Right lobe of liver (tissue), 6 donors: ENCODE results near the gene ZC3H6. TPM values are rescaled to one million over a fixed set of nuclear protein-coding genes. Genes with fewer than 3 reads are reported as not detected.

ENCODE experiments used
- ATAC-seq, 4 donors: fragments of 200-7000 bp; cut with Tn5 transposase; one replicate each; pipeline ENCODE4 v1.9.1; 2020; ENCODE audit warnings: mild to moderate bottlenecking in 4 of 4, moderate library complexity in 4 of 4
- DNase-seq, 3 donors: peaks; one replicate each; pipeline ENCODE4 v3.0.0-alpha.2; 2020
- H3K27ac ChIP-seq, 3 donors: fragments of 200-600 bp; one replicate each; pipeline ENCODE4 v1.8.0; 2022
- H3K27me3 ChIP-seq, 2 donors: fragments of 200-600 bp; one replicate each; pipeline ENCODE4 v1.8.0; 2022
- H3K36me3 ChIP-seq, 4 donors: fragments of 200-600 bp; sonication (generic) in 1 of 4; one replicate each; pipeline versions ENCODE4 v1.5.1 to v1.8.0; 2017 to 2022; ENCODE audit warnings: control low read depth in 1 of 4
- H3K4me1 ChIP-seq, 4 donors: fragments of 200-600 bp; sonication (generic) in 1 of 4; one replicate each; pipeline versions ENCODE4 v1.5.1 to v1.8.0; 2017 to 2022; ENCODE audit warnings: control low read depth in 1 of 4
- H3K4me3 ChIP-seq, 3 donors: fragments of 200-600 bp; one replicate each; pipeline ENCODE4 v1.8.0; 2022
- H3K9me3 ChIP-seq, 4 donors: fragments of 200-600 bp; sonication (generic) in 1 of 4; one replicate each; pipeline versions ENCODE4 v1.5.1 to v1.8.0; 2017 to 2022; ENCODE audit warnings: control low read depth in 1 of 4
- CTCF ChIP-seq, 4 donors: fragments of 200-600 bp in 3 of 4; fragments of 450-650 bp in 1 of 4; IDR thresholded peaks; one replicate each; pipeline versions ENCODE4 v1.5.1 to v1.8.0; 2016 to 2022; ENCODE audit warnings: antibody characterized with exemption in 4 of 4, mild to moderate bottlenecking in 2 of 4
- POLR2A ChIP-seq: fragments of 450-650 bp; IDR thresholded peaks from one replicate; pipeline ENCODE4 v1.6.1; 2017; ENCODE audit warnings: antibody characterized with exemption, mild to moderate bottlenecking
- WGBS: methylation state at CpG from one replicate; pipeline ENCODE4 v1.1.6; 2018; ENCODE audit warnings: low coverage, low lambda C conversion rate; ENCODE audit not compliant: insufficient coverage; ENCODE audit errors: missing lambda C conversion rate; 5-methylcytosine and 5-hydroxymethylcytosine counted together
- intact Hi-C, 2 donors: fragments of 100-400 bp; cut with DNase I; formaldehyde crosslinking; loops; one replicate each; pipeline versions ENCODE4 v1.11.2 to v1.14.1; 2022
- total RNA-seq, 6 experiments: library from RNA; depleted of rRNA in 2 of 6; stranded (reverse); fragments of >200 nt in 2 of 6; fragmentation: NEBNext Ultra II Directional in 3 of 6; extraction: Animal tissue kit (Norgen Biotek cat#: 25700) in 3 of 6; gene quantifications; one replicate each; pipeline versions ENCODE4 v1.1.0 to v1.2.4, GENCODE V29; 2016 to 2023
- donor health status: DM: no; HTN: yes; CAD: no.
- donor health status: DM: no; HTN: no; CAD: no.
- donor health status: DM: no; HTN: no; CAD: no.
- donor health status: DM: no; HTN: yes; CAD: no.
- donor health status: DM: no; HTN: yes; CAD: no.

Gene ZC3H6
- total RNA-seq, 6 experiments from 2014 or later: 1.2 to 4.3 (median 2.5) TPM

- H3K9me3 ChIP-seq: no peaks in the 10 kb centered on the region
- TF ChIP-seq POLR2A (no peak), CTCF (IDR thresholded peaks at IDR 0.05) (peak; percentile 93 to 95 (median 94))
- H3K4me1 ChIP-seq: no peaks in the 10 kb centered on the region
- H3K27me3 ChIP-seq: no peaks in the 10 kb centered on the region
- intact Hi-C loops: loop anchor here in 1 of 2 donors (10.0 kb wide), 1 partner anchor 175 kb away; the partner anchor contains the start of gene RGPD8
- no peak overlapping the region for H3K27ac ChIP-seq
- WGBS: 4% methylated on average over 13 of the region's 15 CpGs
- H3K4me3 ChIP-seq: no peak overlapping the region
- ATAC-seq (peak; percentile 81 to 83 (median 82)), DNase-seq (peak; percentile 78 to 85 (median 85))
- H3K36me3 ChIP-seq: no peaks in the 10 kb centered on the region
Observed at GRCh38 chr2:112259509-112260294, 15.7 kb upstream of the ZC3H6 start.

- WGBS: 96% methylated on average over 3 of the region's 3 CpGs
- Histone ChIP-seq H3K4me3 (no peak overlapping the region), H3K27ac (no peak overlapping the region), H3K36me3 (no peaks in the 10 kb centered on the region), H3K27me3 (no peaks in the 10 kb centered on the region), H3K9me3 (no peaks in the 10 kb centered on the region), H3K4me1 (no peaks in the 10 kb centered on the region)
- TF ChIP-seq CTCF (IDR thresholded peaks at IDR 0.05) (no peak), POLR2A (no peak)
- no peak for ATAC-seq
- intact Hi-C loops: loop anchor here in 1 of 2 donors (10.0 kb wide), 1 partner anchor 175 kb away; the partner anchor contains the start of gene RGPD8
- no peak for DNase-seq
Observed at GRCh38 chr2:112260295-112260625, 15.1 kb upstream of the ZC3H6 start.

GRCh38 chr2:112262876-112263275 is 12.5 kb upstream of the ZC3H6 start:
- DNase-seq (no peak), ATAC-seq (no peak)
- Histone ChIP-seq H3K36me3 (no peaks in the 10 kb centered on the region), H3K9me3 (no peaks in the 10 kb centered on the region), H3K27ac (no peak overlapping the region), H3K4me3 (no peak overlapping the region), H3K27me3 (no peaks in the 10 kb centered on the region), H3K4me1 (no peaks in the 10 kb centered on the region)
- intact Hi-C loops: loop anchor here in 1 of 2 donors (10.0 kb wide), 1 partner anchor 172 kb away; the partner anchor contains the start of gene RGPD8
- TF ChIP-seq CTCF (IDR thresholded peaks at IDR 0.05) (no peak), POLR2A (no peak)

GRCh38 chr2:112268547-112268946 is 6.8 kb upstream of the ZC3H6 start:
- TF ChIP-seq CTCF (IDR thresholded peaks at IDR 0.05) (no peak), POLR2A (no peak)
- no peaks in the 10 kb centered on the region for H3K27me3 ChIP-seq
- no peak for ATAC-seq
- WGBS: 100% methylated on average over 1 of the region's 1 CpG
- no peak for DNase-seq
- no peak overlapping the region for H3K27ac ChIP-seq
- no peaks in the 10 kb centered on the region for H3K9me3 ChIP-seq
- no peaks in the 10 kb centered on the region for H3K36me3 ChIP-seq
- intact Hi-C loops: loop anchor here in 1 of 2 donors (10.0 kb wide), 1 partner anchor 166 kb away; the partner anchor contains the start of gene RGPD8
- H3K4me1 ChIP-seq: no peaks in the 10 kb centered on the region
- no peak overlapping the region for H3K4me3 ChIP-seq
